GM13977 (cell line): ENCODE results near the gene GMPR2.

ENCODE experiments used
- DNase-seq: peaks from one replicate; pipeline ENCODE4 v3.0.0; 2012; ENCODE audit warnings: low spot score
- in situ Hi-C: fragments of 300-500 bp; cut with MboI; formaldehyde crosslinking; loops from one replicate; pipeline ENCODE4 v1.12.0; 2022; ENCODE audit warnings: low sequenced_read_pairs, low pct_unique_long_range_greater_than_20kb, mixed read lengths, inconsistent platforms; ENCODE audit not compliant: unreplicated experiment
- TF ChIP-seq, protein P1 (sequence below): IDR thresholded peaks from 2 replicates; pipeline ENCODE4 v1.5.1; 2012; ENCODE audit warnings: mild to moderate bottlenecking, control low read depth; ENCODE audit not compliant: insufficient read depth; ENCODE audit errors: extremely low read depth, missing control alignments

The GMPR2 gene

DNA sequence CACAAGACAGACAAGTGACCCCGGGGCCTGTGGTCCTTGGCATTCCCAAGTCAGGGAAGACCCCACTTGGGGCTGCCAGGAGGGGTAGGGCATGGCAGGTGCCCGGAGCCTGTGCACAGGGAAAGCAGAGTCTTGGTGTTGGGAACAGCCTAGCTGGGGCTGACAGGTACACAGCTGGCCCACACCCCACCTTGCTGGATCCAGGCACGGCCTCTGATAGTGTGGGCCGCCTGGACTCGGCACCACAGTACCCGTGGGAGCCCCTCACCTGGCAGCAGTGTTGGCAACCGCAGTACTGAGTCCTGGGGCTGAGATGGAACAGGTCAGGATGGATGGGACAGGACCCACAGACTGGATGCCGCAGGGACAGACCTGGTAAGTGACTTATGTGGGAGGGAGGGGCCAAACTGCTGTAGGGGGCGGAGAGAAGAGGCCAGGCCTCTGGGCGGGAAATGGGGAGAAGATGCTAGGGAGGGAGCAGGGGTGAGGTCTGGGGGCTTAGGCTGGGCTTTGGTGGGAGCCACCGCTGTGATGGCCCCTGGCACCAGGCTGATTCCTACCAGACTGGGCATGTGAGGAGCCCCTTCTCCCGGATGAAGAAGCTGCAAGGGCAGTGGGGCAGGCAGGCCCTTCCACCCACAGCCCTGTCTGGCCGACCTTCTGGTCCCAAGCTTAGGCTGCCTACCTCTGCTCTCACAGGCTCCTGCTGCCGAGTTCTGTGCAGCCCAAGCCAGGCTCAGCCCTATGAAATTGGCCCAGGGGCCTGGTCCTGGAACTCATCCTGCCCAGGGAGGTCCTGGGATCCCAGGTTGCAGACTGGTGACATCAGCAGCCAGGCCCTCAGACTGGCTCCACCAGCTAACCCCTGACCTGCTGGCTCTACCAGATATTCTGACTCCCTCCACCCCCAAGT, 30.3 kb downstream of the GMPR2 start, which contains the start of gene TGM1:
Gene TGM1 (minus strand): TSS at position 357 of the 913 bp plus-strand sequence. CDS start 825 bp downstream, outside the sequence.
- in situ Hi-C loops = no loop called here
- TF ChIP-seq, protein P1, sequence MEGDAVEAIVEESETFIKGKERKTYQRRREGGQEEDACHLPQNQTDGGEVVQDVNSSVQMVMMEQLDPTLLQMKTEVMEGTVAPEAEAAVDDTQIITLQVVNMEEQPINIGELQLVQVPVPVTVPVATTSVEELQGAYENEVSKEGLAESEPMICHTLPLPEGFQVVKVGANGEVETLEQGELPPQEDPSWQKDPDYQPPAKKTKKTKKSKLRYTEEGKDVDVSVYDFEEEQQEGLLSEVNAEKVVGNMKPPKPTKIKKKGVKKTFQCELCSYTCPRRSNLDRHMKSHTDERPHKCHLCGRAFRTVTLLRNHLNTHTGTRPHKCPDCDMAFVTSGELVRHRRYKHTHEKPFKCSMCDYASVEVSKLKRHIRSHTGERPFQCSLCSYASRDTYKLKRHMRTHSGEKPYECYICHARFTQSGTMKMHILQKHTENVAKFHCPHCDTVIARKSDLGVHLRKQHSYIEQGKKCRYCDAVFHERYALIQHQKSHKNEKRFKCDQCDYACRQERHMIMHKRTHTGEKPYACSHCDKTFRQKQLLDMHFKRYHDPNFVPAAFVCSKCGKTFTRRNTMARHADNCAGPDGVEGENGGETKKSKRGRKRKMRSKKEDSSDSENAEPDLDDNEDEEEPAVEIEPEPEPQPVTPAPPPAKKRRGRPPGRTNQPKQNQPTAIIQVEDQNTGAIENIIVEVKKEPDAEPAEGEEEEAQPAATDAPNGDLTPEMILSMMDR = no peak
- no peak for DNase-seq

DNA sequence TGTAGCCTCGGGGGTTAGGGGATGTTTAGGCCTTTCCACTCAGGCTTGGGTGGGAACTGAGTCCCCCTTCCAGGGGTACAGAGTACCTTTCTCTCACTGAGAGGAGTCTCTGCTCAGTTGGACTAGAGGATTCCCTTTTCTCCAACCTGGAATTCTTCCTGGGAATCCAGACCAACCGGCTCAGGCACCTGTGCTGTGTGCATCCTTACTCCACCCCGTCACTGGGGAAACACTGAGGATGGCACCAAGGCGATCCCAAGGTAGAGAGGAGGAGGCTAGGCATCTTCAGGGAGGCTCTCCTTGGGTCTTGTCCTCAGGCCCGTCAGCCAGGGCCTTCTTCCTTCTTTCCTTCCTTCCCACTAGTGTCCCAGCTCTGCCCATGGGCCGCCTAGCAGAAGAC, 31.1 kb downstream of the GMPR2 start:
- in situ Hi-C loops = no loop called here
- TF ChIP-seq, protein P1 = no peak
- DNase-seq = no peak

DNA sequence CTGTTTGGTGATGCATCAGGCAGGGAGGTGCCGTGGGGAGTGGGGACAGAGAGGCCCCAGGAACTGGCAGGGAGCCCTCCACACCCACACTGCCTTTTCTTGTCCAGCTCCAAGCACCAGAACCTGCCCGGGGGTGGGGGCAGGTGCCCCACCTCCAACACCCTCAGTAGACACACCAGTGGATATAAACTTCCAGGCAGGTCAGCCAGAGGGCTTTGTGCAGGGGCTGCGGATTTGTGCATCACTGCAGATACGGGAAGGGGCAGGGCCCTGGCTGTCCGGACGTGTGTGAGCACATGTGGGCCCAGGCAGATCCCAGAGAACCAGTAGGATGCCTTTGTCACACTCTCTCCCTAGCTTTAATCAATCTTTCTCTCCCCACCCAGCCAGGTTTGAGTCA, 31.6 kb downstream of the GMPR2 start:
- no peak for DNase-seq
- in situ Hi-C loops = no loop called here
- TF ChIP-seq, protein P1 = no peak

DNA sequence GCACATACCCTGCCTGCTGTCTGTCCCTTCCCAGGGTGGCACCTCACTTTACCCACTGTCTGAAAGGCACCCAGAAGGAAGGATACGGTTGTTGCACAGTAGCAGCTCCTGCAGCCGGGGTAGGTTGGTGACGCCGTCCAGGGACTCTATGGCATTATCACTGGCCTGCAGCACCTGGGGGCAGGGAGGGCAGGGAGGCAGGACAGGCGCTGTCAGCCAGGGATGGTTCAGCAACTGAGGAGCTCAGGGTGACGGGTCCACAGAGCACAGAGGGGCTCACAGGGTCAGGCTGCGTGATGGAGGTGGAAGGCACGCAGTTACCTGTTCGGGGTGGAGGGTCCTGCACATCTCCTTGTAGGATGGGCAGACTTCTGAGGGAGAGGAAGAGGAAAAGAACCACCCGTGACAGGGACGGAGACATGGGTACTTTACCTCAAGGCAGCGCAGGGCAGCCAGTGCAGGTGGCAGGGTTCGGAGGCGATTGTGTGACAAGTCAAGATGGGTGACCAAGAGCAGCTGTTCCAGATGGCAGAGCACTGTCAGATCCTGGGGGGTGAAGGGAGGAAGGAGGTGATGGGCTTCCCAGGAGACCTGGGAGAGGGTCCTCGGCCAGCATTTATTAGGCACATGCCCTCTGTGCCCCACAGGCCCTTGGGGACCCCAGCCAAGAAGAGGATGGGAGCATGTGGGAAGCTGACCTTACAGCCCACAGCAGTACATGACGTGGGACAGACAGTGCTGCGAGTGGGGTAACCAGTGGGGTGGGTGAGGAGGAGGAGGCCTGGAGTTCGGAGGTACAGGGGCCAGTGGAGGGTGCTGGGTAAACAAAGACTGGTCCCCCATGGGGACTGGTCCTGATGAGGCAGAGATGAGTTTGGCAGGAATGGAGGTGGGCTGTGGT, 33.9 kb downstream of the GMPR2 start:
- in situ Hi-C loops = no loop called here
- TF ChIP-seq, protein P1 = no peak
- DNase-seq = no peak

DNA sequence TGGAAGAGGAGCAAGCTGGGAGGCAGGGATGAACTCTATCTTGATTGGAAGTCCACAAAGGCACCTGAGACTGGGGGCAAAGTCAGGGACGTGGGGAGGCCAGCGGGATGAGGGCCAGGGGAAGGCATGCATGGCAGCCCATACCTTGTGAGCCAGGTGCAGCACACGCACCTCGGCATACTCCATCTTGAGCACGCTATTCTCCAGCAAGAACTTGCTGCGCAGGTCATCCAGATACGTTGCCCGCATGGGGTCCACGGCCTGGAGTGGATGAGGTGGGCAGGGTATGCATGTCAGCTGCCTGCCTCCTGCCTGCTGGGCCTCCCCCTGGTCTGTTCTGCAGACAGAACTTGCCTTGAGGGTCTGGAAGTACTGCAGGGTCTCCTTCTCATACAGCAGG, 34.8 kb downstream of the GMPR2 start:
- in situ Hi-C loops = no loop called here
- TF ChIP-seq, protein P1 = no peak
- no peak for DNase-seq

DNA sequence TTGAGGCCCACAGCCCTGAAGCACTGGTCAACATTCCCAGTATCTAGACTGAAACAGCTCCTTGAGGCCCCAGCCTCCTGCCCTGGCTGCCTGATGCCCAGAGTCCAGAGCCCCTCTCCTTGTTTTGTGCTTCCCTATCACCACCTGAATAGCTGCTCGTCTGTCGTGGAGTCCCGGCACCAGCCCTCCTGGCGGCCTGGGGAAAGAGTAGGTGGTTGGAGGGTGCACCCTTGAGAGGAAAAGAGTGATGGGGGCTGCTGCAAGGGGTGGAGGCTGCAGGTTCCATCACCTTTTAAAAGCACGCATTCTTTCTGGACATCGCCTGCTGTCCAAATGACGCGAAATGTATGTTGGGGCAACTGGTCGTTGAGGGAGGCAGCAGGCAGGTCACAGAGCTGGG, 35.5 kb downstream of the GMPR2 start:
- in situ Hi-C loops = no loop called here
- DNase-seq = no peak
- TF ChIP-seq, protein P1 = no peak
